SH-SY5Y (cell line): ENCODE data around the gene KLF12.

Experiments used
- GATA2 ChIP-seq: IDR thresholded peaks from 2 replicates; pipeline ENCODE4 v1.6.1; 2011; ENCODE audit warnings: mild to moderate bottlenecking, low read depth, low read length
- GATA3 ChIP-seq: IDR thresholded peaks from 2 replicates; pipeline ENCODE4 v1.6.1; 2011; ENCODE audit warnings: low read depth, mild to moderate bottlenecking, low read length, moderate library complexity

- TF ChIP-seq GATA3 (no peak), GATA2 (no peak)
Measured at GRCh38 chr13:74087357-74087756, 46.8 kb downstream of the KLF12 start.
